H1 (cell line): ENCODE results near the gene RAB11FIP3. TPM values are rescaled to one million over a fixed set of nuclear protein-coding genes. Genes with fewer than 3 reads are reported as not detected.

ENCODE experiments used
- CTCF ChIA-PET: fragments of 300-600 bp; sonication (Branson Sonifier 250); formaldehyde crosslinking; loops from one replicate; lab custom pipeline; 2021; ENCODE audit not compliant: partially characterized antibody; lab: Charles Lee
- POLR2A ChIA-PET: fragments of 300-600 bp; sonication (Branson Sonifier 250); formaldehyde crosslinking; loops from one replicate; lab custom pipeline; 2021; ENCODE audit warnings: inconsistent platforms; ENCODE audit not compliant: partially characterized antibody; lab: Charles Lee
- DNase-seq, 2 experiments: peaks; one replicate each; pipeline versions ENCODE4 v3.0.0 to v3.0.0-alpha.2; 2010 to 2022; ENCODE audit warnings: low spot score in 2 of 2, low read depth in 1 of 2, mixed read lengths in 1 of 2
- FAIRE-seq: peaks from 2 replicates; lab custom pipeline; 2011; peaks lifted over from hg19 to GRCh38; lab: Jason Lieb, UNC
- H2AFZ ChIP-seq: 2 replicates; pipeline ENCODE4 v1.8.1; 2012; ENCODE audit warnings: low read length, inconsistent platforms
- H2AK5ac ChIP-seq: 2 replicates; pipeline ENCODE4 v1.6.1; 2013; ENCODE audit warnings: low read depth, low read length
- H2BK120ac ChIP-seq: replicated peaks from 2 replicates; pipeline ENCODE3; 2013; ENCODE audit warnings: low read depth, low read length, inconsistent platforms
- H2BK12ac ChIP-seq: 2 replicates; pipeline ENCODE4 v1.6.1; 2013; ENCODE audit warnings: low read depth, low read length
- H2BK15ac ChIP-seq: 2 replicates; pipeline ENCODE4 v1.6.1; 2013; ENCODE audit warnings: low read length
- H2BK20ac ChIP-seq: 2 replicates; pipeline ENCODE4 v1.6.1; 2013; ENCODE audit warnings: low read length
- H2BK5ac ChIP-seq: 2 replicates; pipeline ENCODE4 v1.6.1; 2013; ENCODE audit warnings: low read depth, low read length
- H3K14ac ChIP-seq: 2 replicates; pipeline ENCODE4 v1.6.1; 2013; ENCODE audit warnings: inconsistent platforms; ENCODE audit not compliant: insufficient read length
- H3K18ac ChIP-seq: 2 replicates; pipeline ENCODE4 v1.6.1; 2013; ENCODE audit warnings: low read length; ENCODE audit errors: extremely low read depth
- H3K23ac ChIP-seq: 2 replicates; pipeline ENCODE4 v1.6.1; 2013; ENCODE audit warnings: inconsistent platforms; ENCODE audit not compliant: insufficient read length
- H3K23me2 ChIP-seq: 2 replicates; pipeline ENCODE4 v1.6.1; 2013; ENCODE audit warnings: low read depth, low read length
- H3K27ac ChIP-seq: 2 replicates; pipeline ENCODE4 v1.6.1; 2011; ENCODE audit warnings: low read depth, low read length, inconsistent platforms
- H3K27me3 ChIP-seq, 4 experiments: replicated peaks in 1 of 4; 1 replicate in 1 of 4; 2 replicates in 3 of 4; pipeline versions ENCODE4 v1.6.1 to v1.8.1; 2011 to 2013; ENCODE audit warnings: low read length in 3 of 4, mild to moderate bottlenecking in 3 of 4, inconsistent platforms in 2 of 4, mixed read lengths in 2 of 4, moderate library complexity in 1 of 4; ENCODE audit not compliant: control insufficient read depth in 3 of 4, insufficient read depth in 3 of 4; ENCODE audit errors: extremely low read depth in 1 of 4
- H3K36me3 ChIP-seq, 4 experiments: 2 replicates each; pipeline versions ENCODE4 v1.6.1 to v1.8.1; 2011 to 2013; ENCODE audit warnings: mild to moderate bottlenecking in 4 of 4, low read length in 3 of 4, moderate library complexity in 2 of 4, control low read depth in 1 of 4, inconsistent platforms in 1 of 4; ENCODE audit not compliant: insufficient read depth in 4 of 4, control insufficient read depth in 2 of 4
- H3K4ac ChIP-seq: replicated peaks from 2 replicates; pipeline ENCODE3; 2013; ENCODE audit warnings: low read length, low read depth, mixed read lengths, inconsistent platforms; ENCODE audit not compliant: insufficient read length
- H3K4me1 ChIP-seq, 4 experiments: replicated peaks in 1 of 4; 1 replicate in 1 of 4; 2 replicates in 3 of 4; pipeline versions ENCODE4 v1.6.1 to v1.8.1; 2011 to 2013; ENCODE audit warnings: low read length in 3 of 4, inconsistent platforms in 2 of 4, mixed read lengths in 1 of 4; ENCODE audit not compliant: insufficient read depth in 4 of 4, control insufficient read depth in 3 of 4
- H3K4me2 ChIP-seq, 2 experiments: 2 replicates each; pipeline versions ENCODE4 v1.6.1 to v1.8.1; 2011 to 2013; ENCODE audit warnings: low read depth in 2 of 2, low read length in 2 of 2, control low read depth in 1 of 2, inconsistent platforms in 1 of 2, mild to moderate bottlenecking in 1 of 2; ENCODE audit not compliant: insufficient read depth in 1 of 2
- H3K4me3 ChIP-seq, 4 experiments: fragments of 200-600, 300-600 bp in 1 of 4; sonication (generic), shearing (Covaris generic), sonication (Bioruptor Twin) in 1 of 4; 2 replicates each; pipeline versions ENCODE4 v1.5.1 to v1.8.1; 2011 to 2016; ENCODE audit warnings: low read length in 4 of 4, low read depth in 3 of 4, control low read depth in 2 of 4, inconsistent platforms in 2 of 4, mild to moderate bottlenecking in 2 of 4, mixed read lengths in 1 of 4, moderate library complexity in 1 of 4; ENCODE audit not compliant: insufficient read depth in 2 of 4; ENCODE audit errors: extremely low read depth in 1 of 4
- H3K56ac ChIP-seq: replicated peaks from 2 replicates; pipeline ENCODE3; 2013; ENCODE audit warnings: low read depth, mild to moderate bottlenecking, mixed read lengths, low read length, inconsistent platforms; ENCODE audit not compliant: insufficient read length
- H3K79me1 ChIP-seq: 2 replicates; pipeline ENCODE4 v1.6.1; 2013; ENCODE audit warnings: low read depth, low read length, control low read depth
- H3K79me2 ChIP-seq, 2 experiments: 2 replicates each; pipeline versions ENCODE4 v1.6.1 to v1.8.1; 2012 to 2013; ENCODE audit warnings: low read length in 2 of 2, mild to moderate bottlenecking in 2 of 2, inconsistent platforms in 1 of 2; ENCODE audit not compliant: insufficient read depth in 2 of 2, control insufficient read depth in 1 of 2
- H3K9ac ChIP-seq, 4 experiments: replicated peaks in 1 of 4; 1 replicate in 1 of 4; 2 replicates in 3 of 4; pipeline versions ENCODE4 v1.6.1 to v1.8.1; 2011 to 2013; ENCODE audit warnings: low read depth in 3 of 4, low read length in 3 of 4, control low read depth in 2 of 4, mild to moderate bottlenecking in 2 of 4, moderate library complexity in 2 of 4, inconsistent platforms in 1 of 4; ENCODE audit errors: extremely low read depth in 1 of 4
- H3K9me3 ChIP-seq, 2 experiments: 2 replicates each; pipeline versions ENCODE4 v1.6.1 to v1.8.1; 2012 to 2013; ENCODE audit warnings: mild to moderate bottlenecking in 2 of 2, moderate library complexity in 2 of 2, control low read depth in 1 of 2, inconsistent platforms in 1 of 2, low read depth in 1 of 2, low read length in 1 of 2, mixed read lengths in 1 of 2; ENCODE audit not compliant: insufficient read depth in 2 of 2
- H4K20me1 ChIP-seq, 2 experiments: replicated peaks in 1 of 2; 2 replicates each; pipeline versions ENCODE3 to v1.8.1; 2011 to 2013; ENCODE audit warnings: inconsistent platforms in 2 of 2, low read length in 2 of 2, mild to moderate bottlenecking in 1 of 2; ENCODE audit not compliant: insufficient read depth in 2 of 2, control insufficient read depth in 1 of 2
- H4K5ac ChIP-seq: 2 replicates; pipeline ENCODE4 v1.6.1; 2013; ENCODE audit warnings: low read length, low read depth, mixed read lengths, inconsistent platforms; ENCODE audit not compliant: insufficient read length
- H4K8ac ChIP-seq: 2 replicates; pipeline ENCODE4 v1.8.0; 2013; ENCODE audit warnings: mild to moderate bottlenecking, moderate library complexity, low read length, inconsistent platforms; ENCODE audit not compliant: insufficient read depth; ENCODE audit errors: extremely low read depth
- H4K91ac ChIP-seq: replicated peaks from 2 replicates; pipeline ENCODE3; 2013; ENCODE audit warnings: low read length, mixed read lengths, inconsistent platforms; ENCODE audit not compliant: insufficient read length
- WGBS, 2 experiments: shearing (Covaris generic) in 1 of 2; methylation state at CpG; one replicate each; pipeline versions ENCODE4 v1.1.6 to v1.1.7; 2013 to 2015; ENCODE audit warnings: low lambda C conversion rate in 2 of 2, mixed read lengths in 2 of 2, inconsistent platforms in 1 of 2, low coverage in 1 of 2, missing lambda C conversion rate in 1 of 2; ENCODE audit not compliant: insufficient replicate concordance in 2 of 2, insufficient coverage in 1 of 2, insufficient read length in 1 of 2; ENCODE audit errors: extremely low coverage in 1 of 2, missing lambda C conversion rate in 1 of 2; 5-methylcytosine and 5-hydroxymethylcytosine counted together
- polyA plus RNA-seq, 7 experiments: library from polyadenylated mRNA; depleted of rRNA in 3 of 7; stranded (reverse) in 5 of 7; unstranded in 2 of 7; fragments of >200 nt in 5 of 7; fragments of 200-250 nt in 2 of 7; gene quantifications; 1 replicate in 5 of 7; 2 replicates in 1 of 7; 4 replicates in 1 of 7; pipeline versions ENCODE4 v1.2.1 to v1.2.3, GENCODE V29; 2011 to 2013; ENCODE audit warnings: missing spikeins in 2 of 7, mixed read lengths in 2 of 7
- total RNA-seq: library from RNA; stranded (reverse); fragmentation: NEBNext Ultra II Directional; extraction: Animal tissue kit (Norgen Biotek cat#: 25700); gene quantifications from 2 replicates; pipeline ENCODE4 v1.2.1, GENCODE V29; 2021

Gene RAB11FIP3
- total and polyA plus RNA-seq, 2 of the 8 experiments (the other 6 are each of a cell fraction or from before 2014, with no cell fraction given) = 9.3 to 35.2 TPM

DNA sequence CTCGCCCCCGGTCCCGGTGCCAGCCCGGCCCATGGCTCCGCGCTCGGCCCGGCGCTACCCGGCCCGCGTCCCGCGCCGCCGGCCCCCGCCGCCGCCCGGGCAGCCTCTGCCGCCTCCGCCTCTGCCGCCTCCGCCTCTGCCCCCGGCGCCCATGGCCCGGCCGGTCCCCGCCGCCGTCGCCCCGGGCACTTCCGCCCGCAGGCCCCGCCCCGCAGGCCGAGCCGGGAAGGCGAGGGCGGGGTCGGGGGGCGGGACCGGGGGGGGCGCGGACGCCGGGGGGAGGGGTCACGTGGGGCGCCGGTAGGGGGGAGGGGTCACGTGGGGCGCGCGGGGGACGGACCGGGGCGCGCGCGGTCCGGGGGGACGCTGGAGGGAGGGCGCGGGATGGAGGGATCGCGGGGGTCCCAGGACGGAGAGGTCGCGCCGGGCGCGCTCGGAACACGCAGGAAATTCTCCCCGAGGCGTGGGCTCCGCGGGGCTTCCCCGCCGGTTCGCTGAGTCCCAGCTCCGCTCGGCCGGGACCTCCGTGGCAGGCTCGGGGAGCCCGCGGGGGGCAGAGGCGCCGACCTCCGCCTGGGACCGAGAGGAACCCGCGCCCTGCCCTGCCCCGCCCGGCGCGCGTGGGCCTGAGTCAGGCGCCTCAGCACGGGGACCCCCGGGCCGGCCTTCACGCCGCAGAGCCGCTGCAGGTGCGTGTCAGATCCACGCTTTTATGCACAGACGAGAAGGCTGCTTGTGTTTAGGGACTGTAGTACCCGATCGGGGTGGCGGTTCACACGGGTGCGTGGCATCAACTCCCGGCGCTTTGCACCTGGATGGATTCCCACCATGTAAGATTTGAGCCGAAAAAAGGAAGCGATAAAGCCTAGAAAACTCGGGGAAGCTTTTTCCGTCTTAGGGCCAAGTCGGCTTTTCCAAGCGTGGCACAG, 43.4 kb upstream of the RAB11FIP3 start, which contains the start of gene PGAP6:
Gene PGAP6, minus strand, starts transcription at position 190 of the 929 bp plus-strand sequence. Its CDS starts 157 bp downstream, at position 33.
- peak within 1 kb of the TSS; percentile 87; the same call in 1 of the 2 replicates for H2BK5ac ChIP-seq
- ChIA-PET CTCF (interaction anchor here (0.6 to 2.5 kb wide), 3 partner anchors 10 to 150 kb away, joined by 3 to 12 read pairs (median 7); no protein-coding TSS in a partner anchor), POLR2A (interaction anchor here (0.8 to 7.3 kb wide), 8 partner anchors 10 to 299 kb away, joined by 3 to 67 read pairs (median 8); partner anchors contain the start of genes DECR2, MRPL28 and NME4)
- H3K4ac ChIP-seq = peak within 1 kb of the TSS; percentile 30
- H3K9ac ChIP-seq = peak within 1 kb of the TSS; percentile 42 to 94 (median 51)
- H2BK120ac ChIP-seq = peak within 1 kb of the TSS; percentile 72
- peak within 1 kb of the TSS; percentile 99 for H2BK15ac ChIP-seq
- H3K4me1 ChIP-seq = peaks cover 8 to 28% (median 19%) of the 10 kb centered on the region in 4 experiments
- H3K79me2 ChIP-seq = peaks cover 0 to 24% of the 10 kb centered on the region in 2 experiments; a peak in 2 of 4 replicates
- H3K4me2 ChIP-seq = peak within 1 kb of the TSS; percentile 93 to 95
- H3K14ac ChIP-seq = no peak within 1 kb of the TSS
- H2BK12ac ChIP-seq = peak within 1 kb of the TSS; percentile 84; the same call in 1 of the 2 replicates
- FAIRE-seq (no peak), DNase-seq (peak in 1 of 2 experiments; percentile 70)
- H4K5ac ChIP-seq = peak within 1 kb of the TSS; percentile 53
- no peaks in the 10 kb centered on the region for H3K9me3 ChIP-seq
- H3K27me3 ChIP-seq = peaks cover 0 to 3% (median under 1%) of the 10 kb centered on the region in 4 experiments; a peak in 2 of 7 replicates
- H3K36me3 ChIP-seq = peaks cover 0 to 7% (median under 1%) of the 10 kb centered on the region in 4 experiments; a peak in 3 of 8 replicates
- H4K8ac ChIP-seq = no peak within 1 kb of the TSS
- H2BK20ac ChIP-seq = no peak within 1 kb of the TSS
- peaks cover 4% of the 10 kb centered on the region; the same call in 1 of the 2 replicates for H3K79me1 ChIP-seq
- H3K23me2 ChIP-seq = peaks cover 13% of the 10 kb centered on the region
- H2AK5ac ChIP-seq = 0 out of 2 replicates have a peak within 1 kb of the TSS, but pooled peaks have one; percentile 24
- no peak within 1 kb of the TSS for H3K23ac ChIP-seq
- H3K27ac ChIP-seq = peak within 1 kb of the TSS; percentile 37; the same call in 1 of the 2 replicates
- H3K56ac ChIP-seq = peak within 1 kb of the TSS; percentile 90
- WGBS, 2 experiments = 1% methylated on average over 24 of the region's 123 CpGs; no CpG with 5 or more reads in 1 of the 2 experiments
- H4K91ac ChIP-seq = peak within 1 kb of the TSS; percentile 37
- peak within 1 kb of the TSS; percentile 59 to 99 (median 82) for H3K4me3 ChIP-seq
- H4K20me1 ChIP-seq = peaks cover 11 to 14% of the 10 kb centered on the region in 2 experiments
- H2AFZ ChIP-seq = no peak within 1 kb of the TSS
- H3K18ac ChIP-seq = peak within 1 kb of the TSS; percentile 78
